HepG2 (cell line): ENCODE data around the gene TATDN3. TPM values are rescaled to one million over a fixed set of nuclear protein-coding genes. Genes with fewer than 3 reads are reported as not detected.

ENCODE experiments used
- CENPT ChIP-seq: sonication (generic); formaldehyde crosslinking; IDR thresholded peaks from 2 replicates; pipeline ENCODE4 v1.8.0; 2022; ENCODE audit warnings: low read depth, mild to moderate bottlenecking, moderate library complexity, missing genetic modification reagents
- CSRNP1 ChIP-seq: sonication (generic); formaldehyde crosslinking; IDR thresholded peaks from 2 replicates; pipeline ENCODE4 v1.8.1; 2023; ENCODE audit warnings: mild to moderate bottlenecking, missing genetic modification reagents
- FOXK2 ChIP-seq: fragments of 450-650 bp; IDR thresholded peaks from 2 replicates; pipeline ENCODE4 v1.6.1; 2016
- HOXA5 ChIP-seq: sonication (generic); formaldehyde crosslinking; IDR thresholded peaks from 2 replicates; pipeline ENCODE4 v1.4.0; 2020; ENCODE audit warnings: missing genetic modification reagents
- ISL2 ChIP-seq: sonication (generic); formaldehyde crosslinking; IDR thresholded peaks from 2 replicates; pipeline ENCODE4 v1.5.0; 2020; ENCODE audit warnings: missing genetic modification reagents
- JARID2 ChIP-seq: sonication (generic); formaldehyde crosslinking; IDR thresholded peaks from 2 replicates; pipeline ENCODE4 v1.8.1; 2023; ENCODE audit warnings: missing genetic modification reagents, inconsistent platforms; ENCODE audit not compliant: insufficient replicate concordance
- KDM1A ChIP-seq: IDR thresholded peaks from 2 replicates; pipeline ENCODE4 v1.6.1; 2016; ENCODE audit warnings: missing compliant biosample characterization
- MAFF ChIP-seq: IDR thresholded peaks from 2 replicates; pipeline ENCODE4 v1.6.1; 2011; ENCODE audit warnings: low read depth, low read length, improper control_type of control experiment
- MZF1 ChIP-seq: sonication (generic); formaldehyde crosslinking; IDR thresholded peaks from 2 replicates; pipeline ENCODE4 v1.8.1; 2023; ENCODE audit warnings: mild to moderate bottlenecking, missing genetic modification reagents, borderline replicate concordance
- PCBP1 ChIP-seq: fragments of 200-400 bp; formaldehyde crosslinking; IDR thresholded peaks from 2 replicates; pipeline ENCODE4 v1.6.1; 2017; ENCODE audit warnings: mild to moderate bottlenecking, low read depth, low read length, borderline replicate concordance
- SMAD9 ChIP-seq: sonication (generic); formaldehyde crosslinking; IDR thresholded peaks from 2 replicates; pipeline ENCODE4 v1.5.1; 2020; ENCODE audit warnings: mild to moderate bottlenecking, missing genetic modification reagents
- SNAPC4 ChIP-seq: sonication (generic); formaldehyde crosslinking; IDR thresholded peaks from 2 replicates; pipeline ENCODE4 v1.4.0; 2020; ENCODE audit warnings: mild to moderate bottlenecking, missing genetic modification reagents
- TCF7 ChIP-seq: sonication (generic); IDR thresholded peaks from 2 replicates; pipeline ENCODE4 v1.6.1; 2016; ENCODE audit warnings: antibody characterized with exemption, low read depth
- XBP1 ChIP-seq: sonication (generic); formaldehyde crosslinking; IDR thresholded peaks from 2 replicates; pipeline ENCODE4 v1.5.0; 2020; ENCODE audit warnings: missing genetic modification reagents
- ZNF12 ChIP-seq: sonication (generic); formaldehyde crosslinking; IDR thresholded peaks from 2 replicates; pipeline ENCODE4 v1.5.0; 2020; ENCODE audit warnings: missing genetic modification reagents
- ZNF121 ChIP-seq: sonication (generic); formaldehyde crosslinking; IDR thresholded peaks from 2 replicates; pipeline ENCODE4 v1.5.0; 2020; ENCODE audit warnings: mild to moderate bottlenecking, missing genetic modification reagents
- ZNF44 ChIP-seq: sonication (generic); formaldehyde crosslinking; IDR thresholded peaks from 2 replicates; pipeline ENCODE4 v1.5.1; 2020; ENCODE audit warnings: mild to moderate bottlenecking, missing genetic modification reagents
- ZNF546 ChIP-seq: sonication (generic); formaldehyde crosslinking; conservative IDR thresholded peaks from 2 replicates; pipeline ENCODE4 v1.8.1; 2023; ENCODE audit warnings: mild to moderate bottlenecking, missing genetic modification reagents
- ZNF549 ChIP-seq: sonication (generic); formaldehyde crosslinking; IDR thresholded peaks from 2 replicates; pipeline ENCODE4 v1.5.0; 2020; ENCODE audit warnings: missing genetic modification reagents
- ZNF7 ChIP-seq: IDR thresholded peaks from 2 replicates; pipeline ENCODE4 v1.6.1; 2016; ENCODE audit warnings: missing biosample characterization, missing genetic modification reagents
- ZNF709 ChIP-seq: sonication (generic); formaldehyde crosslinking; IDR thresholded peaks from 2 replicates; pipeline ENCODE4 v1.5.0; 2020; ENCODE audit warnings: mild to moderate bottlenecking, missing genetic modification reagents
- polyA plus RNA-seq, 8 experiments: library from polyadenylated mRNA; depleted of rRNA in 3 of 8; stranded (reverse) in 7 of 8; unstranded in 1 of 8; fragments of >200 nt; fragmentation: Illumina TruSeq in 4 of 8; extraction: Trizol in 4 of 8; gene quantifications; 2 replicates each; pipeline versions ENCODE4 v1.2.1 to v1.2.3, GENCODE V29; 2011 to 2016; ENCODE audit warnings: low read depth in 4 of 8, missing spikeins in 1 of 8, mixed read lengths in 1 of 8; ENCODE audit not compliant: insufficient read depth in 1 of 8
- total RNA-seq, 5 experiments: library from RNA; depleted of rRNA; stranded (reverse); fragments of >200 nt; fragmentation: Illumina TruSeq; extraction: Trizol; gene quantifications; 2 replicates each; pipeline ENCODE4 v1.2.3, GENCODE V29; 2016; ENCODE audit warnings: low read depth in 1 of 5
- TF ChIP-seq, protein P1 (sequence below): IDR thresholded peaks from 2 replicates; pipeline ENCODE4 v1.4.0; 2020; ENCODE audit warnings: mild to moderate bottlenecking, missing genetic modification reagents

The TATDN3 gene
- total and polyA plus RNA-seq, 2 of the 13 experiments (the other 11 are each of a cell fraction or from before 2014, with no cell fraction given), result 7.3 to 8.6 TPM

- no peak for TF ChIP-seq XBP1
- no peak for TF ChIP-seq SMAD9 (CRISPR knock-in tag)
- TF ChIP-seq ZNF709 (CRISPR knock-in tag), result no peak
- no peak for TF ChIP-seq ZNF546 (CRISPR knock-in tag)
- no peak for TF ChIP-seq JARID2 (CRISPR knock-in tag)
- TF ChIP-seq SNAPC4 (CRISPR knock-in tag), result peak; percentile 6; the same call in 1 of the 2 replicates
- TF ChIP-seq, protein P1, sequence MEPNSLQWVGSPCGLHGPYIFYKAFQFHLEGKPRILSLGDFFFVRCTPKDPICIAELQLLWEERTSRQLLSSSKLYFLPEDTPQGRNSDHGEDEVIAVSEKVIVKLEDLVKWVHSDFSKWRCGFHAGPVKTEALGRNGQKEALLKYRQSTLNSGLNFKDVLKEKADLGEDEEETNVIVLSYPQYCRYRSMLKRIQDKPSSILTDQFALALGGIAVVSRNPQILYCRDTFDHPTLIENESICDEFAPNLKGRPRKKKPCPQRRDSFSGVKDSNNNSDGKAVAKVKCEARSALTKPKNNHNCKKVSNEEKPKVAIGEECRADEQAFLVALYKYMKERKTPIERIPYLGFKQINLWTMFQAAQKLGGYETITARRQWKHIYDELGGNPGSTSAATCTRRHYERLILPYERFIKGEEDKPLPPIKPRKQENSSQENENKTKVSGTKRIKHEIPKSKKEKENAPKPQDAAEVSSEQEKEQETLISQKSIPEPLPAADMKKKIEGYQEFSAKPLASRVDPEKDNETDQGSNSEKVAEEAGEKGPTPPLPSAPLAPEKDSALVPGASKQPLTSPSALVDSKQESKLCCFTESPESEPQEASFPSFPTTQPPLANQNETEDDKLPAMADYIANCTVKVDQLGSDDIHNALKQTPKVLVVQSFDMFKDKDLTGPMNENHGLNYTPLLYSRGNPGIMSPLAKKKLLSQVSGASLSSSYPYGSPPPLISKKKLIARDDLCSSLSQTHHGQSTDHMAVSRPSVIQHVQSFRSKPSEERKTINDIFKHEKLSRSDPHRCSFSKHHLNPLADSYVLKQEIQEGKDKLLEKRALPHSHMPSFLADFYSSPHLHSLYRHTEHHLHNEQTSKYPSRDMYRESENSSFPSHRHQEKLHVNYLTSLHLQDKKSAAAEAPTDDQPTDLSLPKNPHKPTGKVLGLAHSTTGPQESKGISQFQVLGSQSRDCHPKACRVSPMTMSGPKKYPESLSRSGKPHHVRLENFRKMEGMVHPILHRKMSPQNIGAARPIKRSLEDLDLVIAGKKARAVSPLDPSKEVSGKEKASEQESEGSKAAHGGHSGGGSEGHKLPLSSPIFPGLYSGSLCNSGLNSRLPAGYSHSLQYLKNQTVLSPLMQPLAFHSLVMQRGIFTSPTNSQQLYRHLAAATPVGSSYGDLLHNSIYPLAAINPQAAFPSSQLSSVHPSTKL, result no peak
- TF ChIP-seq KDM1A (CRISPR knock-in tag), result no peak
- TF ChIP-seq ZNF549, result no peak
- no peak for TF ChIP-seq PCBP1
- TF ChIP-seq ZNF12 (CRISPR knock-in tag), result no peak
- no peak for TF ChIP-seq ZNF7 (CRISPR knock-in tag)
- no peak for TF ChIP-seq HOXA5 (CRISPR knock-in tag)
- no peak for TF ChIP-seq FOXK2
- no peak for TF ChIP-seq MAFF
- no peak for TF ChIP-seq ISL2
- TF ChIP-seq ZNF121, result no peak
- TF ChIP-seq TCF7, result no peak
- no peak for TF ChIP-seq CSRNP1 (CRISPR knock-in tag)
- no peak for TF ChIP-seq CENPT (CRISPR knock-in tag)
- no peak for TF ChIP-seq MZF1 (CRISPR knock-in tag)
- no peak for TF ChIP-seq ZNF44 (CRISPR knock-in tag)
- TF ChIP-seq, all 625 proteins: peak for 4
Observed at GRCh38 chr1:212792396-212792908, 758 bp downstream of the TATDN3 start (continued).
